SK-N-SH (cell line): ENCODE measurements around the gene NTN5. TPM values are rescaled to one million over a fixed set of nuclear protein-coding genes. Genes with fewer than 3 reads are reported as not detected.
"Not testable (repeated sequence)": the region's sequence is repeated elsewhere in the genome, so short reads cannot be mapped to it uniquely, and the experiment has no call there.

Experiments used
- CTCF ChIA-PET: fragments of 300-600, 350-600 bp; formaldehyde crosslinking; extraction: SDS; loops from one replicate; lab custom pipeline; 2021; lab: Yijun Ruan, JAX
- POLR2A ChIA-PET: fragments of 350-600 bp; sonication (Branson Sonifier 250); formaldehyde crosslinking; extraction: SDS; loops from one replicate; lab custom pipeline; 2020; ENCODE audit warnings: antibody characterized with exemption, inconsistent platforms; lab: Yijun Ruan, JAX
- DNase-seq: peaks from one replicate; pipeline ENCODE4 v3.0.0; 2012
- H2AFZ ChIP-seq: fragments of 200-600 bp; sonication (generic); 2 replicates; pipeline ENCODE4 v1.8.1; 2016; ENCODE audit warnings: antibody characterized with exemption, mild to moderate bottlenecking, low read depth
- H3F3A ChIP-seq: fragments of 200-600 bp; sonication (generic); replicated peaks from 2 replicates; pipeline ENCODE3; 2016; ENCODE audit warnings: antibody characterized with exemption, mild to moderate bottlenecking; ENCODE audit not compliant: insufficient read depth
- H3K27ac ChIP-seq, 2 experiments: fragments of 200-500 bp in 1 of 2; fragments of 200-600 bp in 1 of 2; sonication (Bioruptor generic) in 1 of 2; sonication (generic), shearing (Covaris generic) in 1 of 2; 2 replicates each; pipeline versions ENCODE4 v1.5.1 to v1.6.1; 2014 to 2016; ENCODE audit warnings: low read depth in 2 of 2, inconsistent platforms in 1 of 2, low read length in 1 of 2, mild to moderate bottlenecking in 1 of 2, mixed read lengths in 1 of 2
- H3K27me3 ChIP-seq: fragments of 200-600 bp; sonication (generic), shearing (Covaris generic); 2 replicates; pipeline ENCODE4 v1.6.1; 2016; ENCODE audit warnings: mixed run types; ENCODE audit not compliant: insufficient read depth
- H3K36me3 ChIP-seq, 2 experiments: fragments of 200-500 bp in 1 of 2; fragments of 200-600 bp in 1 of 2; sonication (Bioruptor generic) in 1 of 2; sonication (generic) in 1 of 2; replicated peaks in 1 of 2; 2 replicates each; pipeline versions ENCODE3 to v1.5.1; 2014 to 2016; ENCODE audit warnings: low read length in 1 of 2, mild to moderate bottlenecking in 1 of 2; ENCODE audit not compliant: insufficient read depth in 2 of 2, control insufficient read depth in 1 of 2
- H3K4me1 ChIP-seq, 2 experiments: fragments of 200-500 bp in 1 of 2; fragments of 200-600 bp in 1 of 2; sonication (Bioruptor generic) in 1 of 2; sonication (generic), shearing (Covaris generic) in 1 of 2; 2 replicates each; pipeline versions ENCODE4 v1.5.1 to v1.6.1; 2014 to 2016; ENCODE audit warnings: low read depth in 1 of 2, low read length in 1 of 2, mixed run types in 1 of 2; ENCODE audit not compliant: insufficient read depth in 2 of 2, control insufficient read depth in 1 of 2
- H3K4me2 ChIP-seq: fragments of 200-600 bp; sonication (generic), shearing (Covaris generic); 2 replicates; pipeline ENCODE4 v1.6.1; 2017; ENCODE audit warnings: mixed run types
- H3K4me3 ChIP-seq, 2 experiments: fragments of 200-500 bp in 1 of 2; fragments of 200-600 bp in 1 of 2; sonication (Bioruptor generic) in 1 of 2; sonication (generic), shearing (Covaris generic) in 1 of 2; 2 replicates each; pipeline versions ENCODE4 v1.5.1 to v1.8.1; 2014 to 2016; ENCODE audit warnings: low read depth in 2 of 2, inconsistent platforms in 1 of 2, low read length in 1 of 2, mild to moderate bottlenecking in 1 of 2, mixed read lengths in 1 of 2, moderate library complexity in 1 of 2
- H3K79me2 ChIP-seq: fragments of 200-600 bp; sonication (generic); 2 replicates; pipeline ENCODE4 v1.8.1; 2017; ENCODE audit warnings: mild to moderate bottlenecking; ENCODE audit not compliant: insufficient read depth
- H3K9ac ChIP-seq: fragments of 200-600 bp; sonication (generic); 2 replicates; pipeline ENCODE4 v1.6.1; 2017; ENCODE audit warnings: mixed run types
- H3K9me2 ChIP-seq: fragments of 200-600 bp; sonication (generic); 2 replicates; pipeline ENCODE4 v1.6.1; 2017; ENCODE audit warnings: mixed run types
- H3K9me3 ChIP-seq: fragments of 200-600 bp; sonication (generic); 2 replicates; pipeline ENCODE4 v1.6.1; 2017; ENCODE audit warnings: mixed run types, mild to moderate bottlenecking, moderate library complexity
- H4K20me1 ChIP-seq: fragments of 200-600 bp; sonication (generic); 2 replicates; pipeline ENCODE4 v1.6.1; 2017; ENCODE audit warnings: mild to moderate bottlenecking, mixed run types; ENCODE audit not compliant: insufficient read depth
- CTCF ChIP-seq: fragments of 200-600 bp; sonication (generic); IDR thresholded peaks from 2 replicates; pipeline ENCODE4 v1.6.1; 2017; ENCODE audit warnings: antibody characterized with exemption, mild to moderate bottlenecking, moderate library complexity
- EP300 ChIP-seq, 2 experiments: IDR thresholded peaks; 2 replicates each; pipeline versions ENCODE4 v1.4.0 to v1.6.1; 2012; ENCODE audit warnings: borderline replicate concordance in 1 of 2, low read depth in 1 of 2, low read length in 1 of 2
- EZH2phosphoT487 ChIP-seq: fragments of 200-600 bp; sonication (generic); IDR thresholded peaks from 2 replicates; pipeline ENCODE4 v1.6.1; 2017; ENCODE audit warnings: low read depth, mixed run types, mild to moderate bottlenecking, antibody characterized with exemption, moderate library complexity, borderline replicate concordance
- FOSL2 ChIP-seq: IDR thresholded peaks from 2 replicates; pipeline ENCODE4 v1.4.0; 2012; ENCODE audit warnings: low read depth, mild to moderate bottlenecking, moderate library complexity, borderline replicate concordance
- FOXM1 ChIP-seq: IDR thresholded peaks from 2 replicates; pipeline ENCODE4 v1.4.0; 2012; ENCODE audit warnings: low read depth, mild to moderate bottlenecking
- GATA2 ChIP-seq: sonication (generic); formaldehyde crosslinking; IDR thresholded peaks from 2 replicates; pipeline ENCODE4 v1.5.0; 2020; ENCODE audit warnings: mild to moderate bottlenecking, missing genetic modification reagents
- NRF1 ChIP-seq: IDR thresholded peaks from 2 replicates; pipeline ENCODE4 v1.6.1; 2012; ENCODE audit warnings: low read depth, mild to moderate bottlenecking, low read length
- POLR2AphosphoS5 ChIP-seq: IDR thresholded peaks from 2 replicates; pipeline ENCODE4 v1.6.1; 2012; ENCODE audit warnings: low read depth, low read length
- RAD21 ChIP-seq: IDR thresholded peaks from 2 replicates; pipeline ENCODE4 v1.6.1; 2012; ENCODE audit warnings: mild to moderate bottlenecking, low read length
- RCOR1 ChIP-seq: fragments of 150-350 bp; IDR thresholded peaks from 2 replicates; pipeline ENCODE4 v1.6.1; 2017; ENCODE audit warnings: antibody characterized with exemption, low read length
- REST ChIP-seq: IDR thresholded peaks from 2 replicates; pipeline ENCODE4 v1.6.1; 2012; ENCODE audit warnings: mild to moderate bottlenecking, low read depth, low read length, moderate library complexity
- SMC3 ChIP-seq: IDR thresholded peaks from 2 replicates; pipeline ENCODE4 v1.6.1; 2012; ENCODE audit warnings: low read depth, low read length, improper control_type of control experiment
- TAF1 ChIP-seq: IDR thresholded peaks from 2 replicates; pipeline ENCODE4 v1.6.1; 2012; ENCODE audit warnings: low read depth, mild to moderate bottlenecking, low read length, moderate library complexity, borderline replicate concordance
- YY1 ChIP-seq: IDR thresholded peaks from 2 replicates; pipeline ENCODE4 v1.4.0; 2012; ENCODE audit warnings: low read depth, mild to moderate bottlenecking
- WGBS: methylation state at CpG from one replicate; pipeline ENCODE4 v1.1.6; 2017; ENCODE audit warnings: low lambda C conversion rate; 5-methylcytosine and 5-hydroxymethylcytosine counted together
- polyA plus RNA-seq, 3 experiments: library from polyadenylated mRNA; depleted of rRNA; stranded (reverse); fragments of >200 nt; gene quantifications; 2 replicates each; pipeline ENCODE4 v1.2.3, GENCODE V29; 2012

NTN5 gene
- polyA plus RNA-seq, 1 of the 3 experiments (the other 2 are of a cell fraction), result 0.74 TPM

GRCh38 chr19:48718711-48719231, 46.0 kb upstream of the NTN5 start:
- DNase-seq, result no peak
- Histone ChIP-seq H3F3A (peaks cover 4% of the 10 kb centered on the region), H3K4me2 (no peak overlapping the region), H3K79me2 (peaks cover 10% of the 10 kb centered on the region), H3K36me3 (no peaks in the 10 kb centered on the region), H3K27ac (no peak overlapping the region), H3K4me3 (no peak overlapping the region), H2AFZ (no peak overlapping the region), H3K27me3 (no peaks in the 10 kb centered on the region), H3K9ac (no peak overlapping the region), H3K4me1 (peaks cover 8 to 30% of the 10 kb centered on the region in 2 experiments; a peak in 2 of 4 replicates), H3K9me3 (no peaks in the 10 kb centered on the region), H4K20me1 (no peaks in the 10 kb centered on the region), H3K9me2 (no peaks in the 10 kb centered on the region)
- no peak for TF ChIP-seq FOSL2
- TF ChIP-seq EZH2phosphoT487, result no peak
- TF ChIP-seq RCOR1, result no peak
- TF ChIP-seq FOXM1, result no peak
- no peak for TF ChIP-seq SMC3
- CTCF ChIA-PET, result no interaction called here
- WGBS, result 95% methylated on average over 13 of the region's 15 CpGs
- POLR2A ChIA-PET, result no interaction called here

GRCh38 chr19:48718106-48718505, 45.3 kb upstream of the NTN5 start:
- peaks cover 16% of the 10 kb centered on the region for H3K79me2 ChIP-seq
- H3K36me3 ChIP-seq, H4K20me1 ChIP-seq, H3K27ac ChIP-seq, H3F3A ChIP-seq, H3K27me3 ChIP-seq, H3K9me3 ChIP-seq, H3K9ac ChIP-seq, H3K9me2 ChIP-seq, DNase-seq, H3K4me2 ChIP-seq, H3K4me3 ChIP-seq, H2AFZ ChIP-seq, CTCF ChIA-PET: not testable (repeated sequence)
- H3K4me1 ChIP-seq, result peaks cover 8 to 32% of the 10 kb centered on the region in 2 experiments; a peak in 2 of 4 replicates
- POLR2A ChIA-PET, result interaction anchor here (2.4 kb wide), 1 partner anchor 21 kb away, joined by 11 read pairs; no protein-coding TSS in a partner anchor
- WGBS, result 96% methylated on average over 13 of the region's 13 CpGs

GRCh38 chr19:48716562-48717291, 43.9 kb upstream of the NTN5 start:
- no peaks in the 10 kb centered on the region for H3K36me3 ChIP-seq
- no peaks in the 10 kb centered on the region for H3K27me3 ChIP-seq
- H3K4me3 ChIP-seq, result peak overlapping the region; percentile 26 to 29
- no peaks in the 10 kb centered on the region for H3K9me2 ChIP-seq
- H3K27ac ChIP-seq, result peak overlapping the region; percentile 28 to 90
- H3K9ac ChIP-seq, result peak overlapping the region; percentile 49; the same call in 1 of the 2 replicates
- ChIA-PET CTCF (interaction anchor here (0.6 to 1.7 kb wide), 5 partner anchors 22 to 74 kb away, joined by 3 to 9 read pairs (median 4); partner anchors contain the start of gene CA11), POLR2A (interaction anchor here (0.6 to 2.4 kb wide), 4 partner anchors 19 to 30 kb away, joined by 3 to 11 read pairs (median 3); partner anchors contain the start of gene IZUMO1)
- H3K4me2 ChIP-seq, result peak overlapping the region; percentile 71
- H3F3A ChIP-seq, result peaks cover 4% of the 10 kb centered on the region
- peak; percentile 88 for DNase-seq
- peak overlapping the region; percentile 81; the same call in 1 of the 2 replicates for H2AFZ ChIP-seq
- H4K20me1 ChIP-seq, result no peaks in the 10 kb centered on the region
- 19% methylated on average over 19 of the region's 24 CpGs for WGBS
- H3K4me1 ChIP-seq, result peaks cover 8 to 37% of the 10 kb centered on the region in 2 experiments; a peak in 2 of 4 replicates
- no peaks in the 10 kb centered on the region for H3K9me3 ChIP-seq
- H3K79me2 ChIP-seq, result peaks cover 17% of the 10 kb centered on the region
- TF ChIP-seq REST (no peak), POLR2AphosphoS5 (peak; percentile 54; the same call in 1 of the 2 replicates), YY1 (0 out of 2 replicates have a peak, but pooled peaks have one; percentile 56), RCOR1 (no peak), EP300 (IDR thresholded peaks at IDR 0.05; ENCODE audit: borderline replicate concordance in 1 of 2, low read depth in 1 of 2, low read length in 1 of 2) (peak in 1 of 2 experiments; percentile 36; a peak in 1 of 4 replicates), RAD21 (0 out of 2 replicates have a peak, but pooled peaks have one; percentile 17), GATA2 (no peak), NRF1 (peak; percentile 10; the same call in 1 of the 2 replicates), TAF1 (peak; percentile 39; the same call in 1 of the 2 replicates), CTCF (no peak)
